OCI-M1 (cell line): ENCODE data around the gene RLN3.
A peak's percentile ranks its signal among the peaks of the same experiment; 100 is the strongest.

Source experiments
- DNase-seq: peaks from one replicate; lab custom pipeline; 2025; lab: John Stamatoyannopoulos, UW

The RLN3 gene

GRCh38 chr19:14054099-14054498 lies 26.2 kb downstream of the RLN3 start:
- DNase-seq = no peak

DNA sequence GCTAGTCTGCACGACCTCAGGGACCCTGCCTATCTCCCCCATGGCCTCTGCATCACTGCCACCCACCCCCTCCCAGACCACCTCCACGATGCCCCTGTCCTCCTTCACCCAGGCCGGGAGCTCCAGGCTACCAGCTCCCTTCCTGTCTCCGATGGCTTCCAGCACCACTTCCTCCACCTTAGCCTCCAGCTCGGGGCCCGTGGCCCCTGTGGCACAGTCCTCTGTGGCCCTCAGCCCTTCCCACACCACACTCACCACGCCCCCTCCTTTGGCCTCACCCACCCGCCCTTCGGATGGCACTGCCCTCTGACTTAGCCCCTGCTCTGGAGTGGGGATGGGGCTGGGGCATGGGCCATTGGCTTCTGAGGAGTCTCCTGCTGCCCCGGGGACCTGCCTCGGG lies 26.8 kb downstream of the RLN3 start:
- no peak for DNase-seq

DNA sequence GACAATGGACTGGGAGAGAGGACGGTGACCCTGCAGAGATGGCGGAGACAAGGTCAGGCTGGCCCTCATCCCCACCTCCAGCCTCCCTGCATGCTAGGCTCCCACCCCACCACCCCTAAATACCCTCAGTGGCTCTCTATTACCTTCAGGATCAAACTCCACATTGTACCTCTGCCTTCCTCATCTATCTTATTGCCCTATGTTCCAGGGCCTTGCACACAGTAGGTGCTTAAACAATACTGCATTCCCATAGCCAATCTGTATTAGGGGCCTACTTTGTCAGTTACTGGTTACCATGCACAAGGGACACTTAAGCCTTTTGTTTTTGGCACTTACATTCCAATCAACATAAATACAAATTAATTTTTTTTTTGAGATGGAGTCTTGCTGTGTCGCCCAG lies 27.4 kb downstream of the RLN3 start:
- no peak for DNase-seq

DNA sequence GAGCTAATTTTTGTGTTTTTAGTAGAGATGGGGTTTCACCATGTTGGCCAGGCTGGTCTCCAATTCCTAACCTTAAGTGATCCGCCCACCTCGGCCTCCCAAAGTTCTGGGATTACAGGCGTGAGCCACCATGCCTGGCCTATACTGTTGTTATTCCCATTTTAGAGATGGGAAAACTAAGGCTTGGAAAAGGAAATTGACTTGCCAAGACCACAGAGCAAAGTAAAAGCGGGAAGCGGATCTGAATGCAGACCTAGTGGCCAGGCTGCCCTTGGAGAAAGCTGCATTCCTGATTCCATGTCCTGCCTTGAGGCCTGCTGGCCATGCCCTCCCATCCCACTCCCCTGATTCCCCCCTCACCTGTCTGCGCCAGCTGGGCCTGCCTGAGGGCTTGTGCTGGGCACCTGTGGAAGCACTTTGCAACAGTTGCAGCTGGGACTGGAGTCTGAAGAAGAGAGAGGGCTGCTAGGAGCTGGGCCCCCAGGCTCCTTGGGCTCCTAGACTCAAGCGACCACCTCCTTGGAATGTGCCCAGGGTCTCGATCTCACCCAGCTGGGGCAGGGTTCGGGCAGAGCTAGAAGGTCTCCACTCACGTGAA lies 28.2 kb downstream of the RLN3 start:
- no peak for DNase-seq

DNA sequence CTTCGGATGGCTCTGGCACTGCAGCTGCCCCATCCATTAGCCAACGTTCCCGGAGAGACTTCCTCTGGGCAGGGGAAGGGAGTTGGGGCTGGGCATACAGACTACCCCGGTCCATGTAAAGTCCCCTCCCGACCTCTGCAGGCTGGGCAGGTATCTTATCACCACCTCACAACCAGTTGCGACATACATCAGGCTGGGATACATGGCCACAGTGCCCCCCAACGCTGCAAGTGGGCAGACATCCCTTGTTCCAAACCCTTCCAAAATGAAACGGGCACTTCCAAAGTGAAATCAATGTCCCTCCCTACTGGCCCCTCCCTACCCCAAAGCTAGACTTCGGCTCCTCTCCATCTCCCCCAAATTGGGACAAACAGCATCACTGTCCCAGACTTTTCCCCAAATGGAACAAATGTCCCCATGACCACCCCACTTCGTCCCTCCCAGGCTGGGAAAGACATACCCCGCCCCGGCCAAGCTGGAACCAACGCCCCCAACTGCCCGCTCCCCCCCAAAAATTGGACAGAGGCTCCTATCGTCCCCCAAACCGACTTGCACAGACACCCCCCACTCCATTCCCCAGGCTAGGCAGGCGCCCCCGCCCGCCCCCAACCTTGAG lies 28.9 kb downstream of the RLN3 start:
- DNase-seq = peak; percentile 61

DNA sequence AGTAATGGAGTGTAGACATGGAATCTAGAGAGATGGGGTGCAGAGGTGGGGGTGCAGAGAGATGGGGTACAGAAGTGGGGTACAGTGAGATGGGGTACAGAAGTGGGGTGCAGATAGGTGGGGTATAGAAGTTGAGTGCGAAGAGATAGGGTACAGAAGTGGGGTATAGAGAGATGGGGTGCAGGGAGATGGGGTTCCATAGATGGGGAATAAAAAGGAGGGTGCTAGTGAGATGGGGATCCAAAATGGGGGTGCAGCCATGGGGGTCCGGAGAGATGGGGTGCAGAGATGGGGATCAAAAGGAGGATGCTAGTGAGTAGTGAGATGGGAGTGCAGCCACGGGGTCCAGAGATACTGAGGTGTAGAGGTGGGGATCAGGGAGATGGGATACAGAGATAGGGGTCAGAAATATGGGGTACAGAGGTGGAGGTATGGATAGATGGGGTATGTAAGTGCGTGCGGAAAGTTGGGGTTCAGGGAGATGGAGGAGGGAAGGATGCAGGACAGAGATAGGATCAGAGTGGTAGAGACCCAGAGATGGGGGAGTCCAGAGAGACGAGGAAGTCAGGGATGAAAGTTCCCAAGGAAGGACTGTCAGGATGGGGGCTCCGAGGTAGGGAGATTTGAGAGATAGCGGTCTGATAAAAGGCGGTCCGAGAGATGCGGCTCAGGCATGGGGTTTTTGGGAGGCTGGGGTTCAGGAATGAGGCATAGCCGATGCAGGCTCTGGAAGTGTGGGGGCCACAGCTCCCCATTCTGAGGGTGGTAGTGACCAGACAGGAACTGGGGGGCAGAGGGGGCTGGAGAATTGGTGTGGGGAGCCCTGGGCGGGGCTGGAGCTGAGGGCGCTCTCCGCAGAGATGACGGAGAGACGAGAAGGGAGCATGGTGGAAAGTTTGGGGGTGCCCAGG lies 30.5 kb downstream of the RLN3 start:
- DNase-seq = no peak

DNA sequence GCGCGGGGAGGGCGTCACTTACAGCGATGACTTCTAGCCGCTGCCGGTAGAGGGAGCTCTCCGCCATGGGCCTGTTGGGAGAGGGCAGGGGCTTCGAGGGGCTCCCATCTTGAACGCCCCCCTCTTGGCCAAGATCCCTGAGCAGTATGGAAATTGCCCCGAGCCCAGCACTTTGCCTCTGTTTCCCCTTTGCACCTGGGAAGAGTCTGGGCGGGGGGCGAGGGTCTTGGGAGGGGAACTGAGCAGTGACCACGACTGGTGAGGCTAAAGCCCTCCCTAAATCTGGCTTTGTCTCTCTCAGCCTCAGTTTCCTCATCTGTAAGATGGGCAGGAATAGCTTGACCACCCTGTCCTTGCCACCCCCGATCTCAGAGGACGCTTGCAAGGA lies 31.1 kb downstream of the RLN3 start:
- DNase-seq = peak; percentile 78

DNA sequence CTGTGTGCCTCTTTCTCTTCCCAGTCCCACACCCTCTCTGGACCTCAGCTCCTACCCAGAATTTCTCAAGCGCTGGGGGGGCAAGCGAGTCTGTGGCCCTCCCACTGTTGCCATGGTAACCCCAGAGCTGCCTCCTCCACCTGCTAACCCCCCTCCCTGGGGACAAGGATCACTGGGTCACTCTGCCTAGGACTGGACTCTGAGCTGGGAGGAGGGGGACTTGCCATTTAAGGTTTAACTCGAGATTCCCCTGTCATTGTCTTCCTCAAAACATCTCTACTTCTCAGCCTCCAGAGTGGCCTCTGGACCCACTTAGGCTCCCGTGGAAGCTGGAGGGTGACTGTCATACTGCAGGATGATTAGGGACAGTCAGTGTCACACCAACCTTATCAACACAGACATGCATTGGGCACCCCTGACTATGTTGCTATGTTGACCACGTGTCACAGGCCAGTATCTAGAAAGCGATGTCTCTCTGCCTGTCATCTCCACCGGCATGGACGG lies 31.8 kb downstream of the RLN3 start:
- peak; percentile 80 for DNase-seq

DNA sequence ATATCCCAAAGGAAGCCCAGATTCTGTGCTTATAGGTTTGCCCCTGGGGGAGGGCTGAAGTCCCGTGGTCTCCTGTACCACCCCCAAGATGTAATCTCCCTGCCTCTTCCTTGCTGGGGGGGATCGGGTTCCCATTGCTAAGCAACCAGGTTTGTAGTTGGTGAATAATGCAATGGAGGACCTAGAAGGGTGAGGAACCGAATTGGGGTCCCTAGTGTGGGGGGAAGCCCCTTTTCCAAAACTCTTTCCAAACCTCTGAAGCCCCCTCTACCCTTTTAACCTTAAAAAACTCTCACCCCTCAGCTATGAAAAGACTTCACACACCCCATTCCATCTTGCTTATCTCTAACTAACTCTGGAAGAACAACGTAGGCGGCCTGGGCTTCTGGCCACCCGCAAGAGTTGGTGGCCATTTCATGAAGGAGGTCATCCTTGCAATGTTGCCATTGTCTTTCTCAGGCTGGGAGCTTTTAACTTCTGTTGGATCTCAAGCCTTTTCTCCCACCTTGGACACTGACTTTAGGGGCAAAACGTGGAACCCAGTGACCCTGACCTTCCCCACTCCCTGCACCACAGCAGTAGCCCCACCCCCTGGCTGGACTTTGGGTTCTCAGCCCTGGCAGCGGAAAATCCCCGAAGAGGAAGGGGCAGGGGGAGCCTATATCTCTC lies 33.3 kb downstream of the RLN3 start:
- peak; percentile 66 for DNase-seq

GRCh38 chr19:14061751-14062557 lies 34.0 kb downstream of the RLN3 start, which contains the start of gene PALM3:
Gene PALM3 (minus strand): TSS chr19:14062076. CDS start chr19:14061980, 96 bp downstream.
- DNase-seq = no peak

DNA sequence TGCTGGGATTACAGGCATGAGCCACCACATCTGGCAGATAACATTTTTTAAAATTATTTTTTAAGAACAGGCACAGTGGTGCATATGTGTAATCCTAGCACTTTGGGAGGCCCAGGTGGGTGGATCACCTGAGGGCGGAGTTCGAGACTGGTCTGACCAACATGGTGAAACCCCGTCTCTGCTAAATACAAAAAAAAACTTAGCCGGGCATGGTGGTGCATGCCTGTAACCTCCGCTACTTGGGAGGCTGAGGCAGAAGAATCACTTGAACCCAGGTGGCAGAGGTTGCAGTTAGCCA lies 34.6 kb downstream of the RLN3 start:
- DNase-seq = no peak

DNA sequence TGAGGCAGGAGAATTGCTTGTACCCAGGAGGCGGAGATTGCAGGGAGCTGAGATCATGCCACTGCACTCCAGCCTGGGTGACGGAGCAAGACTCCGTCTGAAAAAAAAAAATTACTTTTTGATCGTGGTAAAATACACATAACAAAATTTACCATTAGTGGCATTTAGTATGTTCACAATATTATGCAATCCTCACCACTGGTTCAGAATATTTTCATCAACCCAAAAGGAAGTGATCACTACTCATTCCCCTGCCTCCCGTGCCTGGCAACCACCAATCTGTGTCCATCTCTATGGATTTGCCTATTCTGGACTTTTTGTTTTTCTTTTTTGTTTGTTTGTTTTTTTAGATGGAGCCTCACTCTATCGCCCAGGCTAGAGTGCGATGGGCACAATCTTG lies 35.2 kb downstream of the RLN3 start:
- DNase-seq = no peak

GRCh38 chr19:14066134-14066533 lies 38.2 kb downstream of the RLN3 start:
- DNase-seq = no peak

- no peak for DNase-seq
These were observed 42.5 kb downstream of the RLN3 start for GRCh38 chr19:14070268-14071050.

- DNase-seq = peak; percentile 84
These were observed 44.8 kb downstream of the RLN3 start, which contains the start of gene MISP3 for GRCh38 chr19:14072535-14073260. Gene MISP3 (plus strand): TSS chr19:14072786. CDS start chr19:14073310, 524 bp downstream.

- DNase-seq = peak; percentile 99
These were observed 45.4 kb downstream of the RLN3 start for GRCh38 chr19:14073261-14073924.

DNA sequence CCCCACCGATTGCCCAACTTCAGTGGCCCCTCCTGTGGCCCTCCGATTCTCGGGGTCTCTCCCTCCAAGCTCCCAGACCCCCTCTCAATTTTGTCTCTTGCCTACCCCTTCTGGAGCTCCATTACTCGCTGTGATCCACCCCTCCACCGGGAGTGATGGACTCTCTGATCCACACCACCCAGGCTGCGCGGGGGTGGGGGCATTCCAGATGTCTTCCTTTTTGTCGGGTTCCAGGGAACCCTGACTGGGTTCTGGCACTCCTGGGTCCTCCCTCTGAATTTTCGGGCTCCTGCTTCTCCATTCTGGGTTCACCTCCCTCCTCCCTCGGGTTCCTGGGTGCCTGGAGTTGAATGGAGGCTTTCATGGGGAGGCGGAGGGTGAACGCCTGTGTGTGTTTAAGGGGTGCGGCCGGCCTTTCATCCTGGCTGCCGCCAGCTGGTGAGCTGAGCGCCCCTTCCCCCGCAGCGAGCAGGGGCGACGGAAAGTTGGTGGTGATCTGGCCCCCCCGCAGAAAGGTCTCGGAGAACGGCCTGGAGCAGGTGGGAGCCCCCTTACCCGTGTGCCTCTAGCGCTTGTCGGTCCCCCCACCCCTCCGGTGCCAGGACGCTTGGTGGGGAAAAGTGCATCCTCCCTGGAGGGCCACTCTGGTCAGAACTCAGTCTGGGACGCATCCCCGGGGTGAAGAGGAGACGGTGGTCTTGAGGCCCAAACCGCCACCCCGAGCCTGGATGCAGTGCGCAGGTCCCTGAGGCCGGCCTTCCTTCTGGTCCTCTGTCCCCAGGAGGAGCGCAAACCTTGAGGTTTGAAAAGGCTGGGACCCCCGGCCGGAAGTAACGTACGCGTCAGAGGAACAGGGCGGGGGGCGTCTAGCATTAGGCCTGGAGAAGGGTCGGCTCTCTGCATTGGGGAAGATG lies 46.2 kb downstream of the RLN3 start:
- DNase-seq = no peak

- DNase-seq = no peak
These were observed 50.5 kb downstream of the RLN3 start for GRCh38 chr19:14078411-14078810.
